Retinal pigment epithelial cell (primary cell): ENCODE data around the gene LRRC18.

Source experiments
- DNase-seq: peaks from one replicate; pipeline ENCODE4 v3.0.0-alpha.2; 2010; ENCODE audit warnings: low read depth
- H3K4me3 ChIP-seq: 2 replicates; pipeline ENCODE4 v1.5.1; 2011; ENCODE audit warnings: mild to moderate bottlenecking, low read length, control low read depth, moderate library complexity
- CTCF ChIP-seq: conservative IDR thresholded peaks from 2 replicates; pipeline ENCODE4 v1.5.1; 2011; ENCODE audit warnings: low read depth, low read length, control low read depth, inconsistent platforms

LRRC18 gene

GRCh38 chr10:48958598-48959190 is 19.1 kb upstream of the LRRC18 start:
- H3K4me3 ChIP-seq, result no peak overlapping the region
- TF ChIP-seq CTCF, result no peak
- no peak for DNase-seq

- DNase-seq, result no peak
- no peak overlapping the region for H3K4me3 ChIP-seq
- TF ChIP-seq CTCF, result no peak
Observed at GRCh38 chr10:48957361-48958151, 17.9 kb upstream of the LRRC18 start.

- TF ChIP-seq CTCF, result no peak
- no peak for DNase-seq
- H3K4me3 ChIP-seq, result no peak overlapping the region
Observed at GRCh38 chr10:48951707-48952106, 12.1 kb upstream of the LRRC18 start.

GRCh38 chr10:48948470-48949037 is 8.9 kb upstream of the LRRC18 start:
- no peak overlapping the region for H3K4me3 ChIP-seq
- no peak for TF ChIP-seq CTCF
- no peak for DNase-seq

GRCh38 chr10:48947690-48948469 is 8.2 kb upstream of the LRRC18 start:
- TF ChIP-seq CTCF, result no peak
- H3K4me3 ChIP-seq, result no peak overlapping the region
- no peak for DNase-seq

GRCh38 chr10:48946891-48947500 is 7.4 kb upstream of the LRRC18 start:
- peak; percentile 56 for DNase-seq
- H3K4me3 ChIP-seq, result no peak overlapping the region
- no peak for TF ChIP-seq CTCF
